ENCODE data around the gene TMEM132D.

DNA sequence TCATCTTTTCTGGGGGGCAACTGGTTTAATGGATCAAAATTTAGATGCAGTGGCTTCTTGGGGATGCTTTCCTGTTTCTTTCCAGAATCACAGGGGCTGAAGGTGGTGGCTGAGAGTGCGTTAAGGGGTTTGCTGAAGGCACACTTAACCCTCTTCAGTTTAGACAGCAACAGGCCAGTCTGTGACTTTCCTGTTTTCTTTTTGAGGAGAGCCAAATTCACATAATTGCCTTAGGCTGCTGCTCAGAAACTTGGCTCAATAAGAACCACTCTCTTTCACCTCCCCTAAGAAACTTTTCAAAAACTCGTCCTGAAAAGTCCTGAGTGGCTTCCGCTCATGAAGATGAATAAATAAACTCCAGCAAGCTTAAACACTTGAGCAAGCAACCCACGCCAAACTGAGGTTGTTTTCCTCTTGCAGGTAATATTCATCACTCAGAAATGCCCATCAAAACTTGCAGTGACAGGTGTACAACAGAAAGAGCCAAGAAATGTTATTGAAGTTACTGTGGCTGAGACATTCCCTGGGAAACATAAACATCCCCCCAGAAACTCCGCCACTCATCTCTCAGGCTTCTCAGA lies 510.4 kb downstream of the TMEM132D start:
- TF ChIP-seq, protein P1, sequence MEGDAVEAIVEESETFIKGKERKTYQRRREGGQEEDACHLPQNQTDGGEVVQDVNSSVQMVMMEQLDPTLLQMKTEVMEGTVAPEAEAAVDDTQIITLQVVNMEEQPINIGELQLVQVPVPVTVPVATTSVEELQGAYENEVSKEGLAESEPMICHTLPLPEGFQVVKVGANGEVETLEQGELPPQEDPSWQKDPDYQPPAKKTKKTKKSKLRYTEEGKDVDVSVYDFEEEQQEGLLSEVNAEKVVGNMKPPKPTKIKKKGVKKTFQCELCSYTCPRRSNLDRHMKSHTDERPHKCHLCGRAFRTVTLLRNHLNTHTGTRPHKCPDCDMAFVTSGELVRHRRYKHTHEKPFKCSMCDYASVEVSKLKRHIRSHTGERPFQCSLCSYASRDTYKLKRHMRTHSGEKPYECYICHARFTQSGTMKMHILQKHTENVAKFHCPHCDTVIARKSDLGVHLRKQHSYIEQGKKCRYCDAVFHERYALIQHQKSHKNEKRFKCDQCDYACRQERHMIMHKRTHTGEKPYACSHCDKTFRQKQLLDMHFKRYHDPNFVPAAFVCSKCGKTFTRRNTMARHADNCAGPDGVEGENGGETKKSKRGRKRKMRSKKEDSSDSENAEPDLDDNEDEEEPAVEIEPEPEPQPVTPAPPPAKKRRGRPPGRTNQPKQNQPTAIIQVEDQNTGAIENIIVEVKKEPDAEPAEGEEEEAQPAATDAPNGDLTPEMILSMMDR (IDR thresholded peaks at IDR 0.05): no peak
- TF ChIP-seq NFATC4 (CRISPR knock-in tag; IDR thresholded peaks at IDR 0.05) (no peak), RELA (CRISPR knock-in tag; IDR thresholded peaks at IDR 0.05; ENCODE audit: borderline replicate concordance) (no peak), ELF4 (CRISPR knock-in tag; IDR thresholded peaks at IDR 0.05; ENCODE audit: low read depth) (no peak)

Measured in WTC11 (cell line).